SIG-M5 treated with dmso at 0.1 percent for 504 hours (cell line): ENCODE measurements around the gene RNF32.
"Not testable (repeated sequence)": the region's sequence is repeated elsewhere in the genome, so short reads cannot be mapped to it uniquely, and the experiment has no call there.

Experiments
- DNase-seq: peaks from one replicate; lab custom pipeline; 2025; ENCODE audit not compliant: unreplicated experiment; lab: John Stamatoyannopoulos, UW

RNF32 gene

GRCh38 chr7:156673454-156673853 lies 32.9 kb downstream of the RNF32 start:
- DNase-seq: no peak

DNA sequence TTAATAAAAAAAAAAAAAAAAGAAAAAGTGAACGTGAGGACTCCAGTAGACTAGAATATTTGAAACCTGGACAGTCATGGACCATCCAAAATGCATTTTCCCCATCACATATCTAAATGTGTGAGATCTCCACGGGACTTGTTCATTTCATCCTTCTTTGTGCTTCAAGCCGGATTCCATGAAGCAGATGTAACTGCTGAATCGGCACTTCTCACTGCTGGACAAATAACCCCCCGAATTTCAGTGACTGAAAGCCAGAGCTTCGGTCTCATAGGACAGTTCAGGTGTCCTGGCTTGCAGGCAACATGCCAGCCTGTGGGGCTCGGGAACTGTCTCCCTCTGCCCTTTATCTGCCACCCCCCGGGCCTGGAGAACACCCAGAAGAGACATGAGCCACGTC lies 33.3 kb downstream of the RNF32 start:
- DNase-seq: no peak

GRCh38 chr7:156675721-156676120 lies 35.1 kb downstream of the RNF32 start:
- DNase-seq: no peak

DNA sequence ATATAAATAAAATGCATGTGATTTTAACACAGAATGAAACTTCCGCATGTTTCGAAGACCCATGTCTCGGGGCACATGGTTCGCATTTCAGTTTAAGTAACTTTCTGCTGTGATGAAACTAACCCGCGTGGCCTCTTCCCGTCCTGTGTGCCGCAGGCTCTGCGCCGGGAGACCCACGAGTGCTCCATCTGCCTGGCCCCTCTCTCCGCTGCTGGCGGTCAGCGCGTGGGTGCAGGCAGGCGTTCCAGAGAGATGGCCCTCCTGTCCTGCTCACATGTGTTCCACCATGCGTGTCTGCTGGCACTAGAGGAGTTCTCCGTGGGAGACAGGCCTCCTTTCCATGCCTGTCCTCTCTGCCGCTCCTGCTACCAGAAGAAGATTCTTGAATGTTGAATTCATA lies 35.7 kb downstream of the RNF32 start:
- no peak for DNase-seq

- no peak for DNase-seq
Measured at GRCh38 chr7:156677374-156678054, 36.9 kb downstream of the RNF32 start.

DNA sequence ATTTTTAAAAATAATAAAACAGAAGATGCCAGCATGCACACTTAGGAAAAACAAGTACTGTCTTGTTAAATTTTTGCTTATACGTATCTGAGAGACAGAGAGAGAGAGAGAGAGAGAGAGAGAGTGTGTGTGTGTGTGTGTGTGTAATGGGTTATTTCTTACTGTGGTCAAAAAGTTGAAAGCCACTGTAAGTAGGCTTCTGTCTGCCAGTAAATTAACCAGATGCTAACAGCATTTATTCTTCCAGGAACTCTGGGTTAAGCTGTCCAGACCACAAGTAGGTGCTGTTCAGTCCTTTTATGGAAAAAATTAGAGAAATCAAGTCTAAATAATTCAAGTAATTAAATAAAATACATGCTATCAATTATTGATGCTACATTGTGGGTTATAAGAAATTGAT lies 39.7 kb downstream of the RNF32 start:
- DNase-seq: no peak

GRCh38 chr7:156682928-156683327 lies 42.4 kb downstream of the RNF32 start:
- DNase-seq: no peak

- DNase-seq: no peak
Measured at GRCh38 chr7:156684251-156684650, 43.7 kb downstream of the RNF32 start.

- DNase-seq: no peak
Measured at GRCh38 chr7:156684661-156685060, 44.1 kb downstream of the RNF32 start.

DNA sequence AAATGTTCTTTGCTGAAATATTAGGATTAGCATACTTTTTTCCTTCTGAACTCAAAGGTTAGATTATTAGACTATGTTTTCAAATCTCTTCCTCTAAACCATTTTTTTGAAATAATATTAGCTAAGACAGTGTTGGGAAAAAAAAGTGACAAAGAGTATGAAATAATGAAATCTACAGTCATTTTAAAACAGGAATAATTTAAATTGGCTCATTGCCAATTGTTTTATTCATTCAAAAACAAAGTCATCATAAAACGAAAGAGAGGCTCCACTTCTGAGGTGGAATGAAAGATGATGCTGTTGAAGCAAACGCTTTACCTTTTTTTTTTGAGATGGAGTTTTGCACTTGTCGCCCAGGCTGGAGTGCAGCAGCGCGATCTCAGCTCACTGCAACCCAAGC lies 51.2 kb downstream of the RNF32 start:
- DNase-seq: no peak

- no peak for DNase-seq
Measured at GRCh38 chr7:156692849-156693248, 52.3 kb downstream of the RNF32 start.

DNA sequence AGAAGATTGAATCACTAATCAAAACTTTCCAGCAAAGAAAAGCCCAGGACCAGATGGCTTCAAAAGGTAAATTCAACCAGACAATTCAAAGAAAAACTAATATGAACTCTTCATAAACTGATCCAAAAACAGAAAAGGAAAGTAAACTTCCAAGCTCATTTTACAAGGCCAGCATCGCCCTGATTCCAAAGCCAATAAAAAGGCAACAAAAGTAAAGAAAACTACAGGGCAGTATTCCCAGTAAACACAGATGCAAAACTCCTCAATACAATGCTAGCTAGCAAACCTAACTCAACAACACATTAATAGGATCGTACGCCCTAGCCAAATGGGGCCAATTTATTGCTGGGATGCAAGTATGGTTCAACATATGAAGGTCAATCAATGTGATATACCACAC lies 53.1 kb downstream of the RNF32 start:
- DNase-seq: no peak

- DNase-seq: not testable (repeated sequence)
Measured at GRCh38 chr7:156697283-156697682, 56.7 kb downstream of the RNF32 start.

- not testable (repeated sequence) for DNase-seq
Measured at GRCh38 chr7:156698512-156698911, 57.9 kb downstream of the RNF32 start.

DNA sequence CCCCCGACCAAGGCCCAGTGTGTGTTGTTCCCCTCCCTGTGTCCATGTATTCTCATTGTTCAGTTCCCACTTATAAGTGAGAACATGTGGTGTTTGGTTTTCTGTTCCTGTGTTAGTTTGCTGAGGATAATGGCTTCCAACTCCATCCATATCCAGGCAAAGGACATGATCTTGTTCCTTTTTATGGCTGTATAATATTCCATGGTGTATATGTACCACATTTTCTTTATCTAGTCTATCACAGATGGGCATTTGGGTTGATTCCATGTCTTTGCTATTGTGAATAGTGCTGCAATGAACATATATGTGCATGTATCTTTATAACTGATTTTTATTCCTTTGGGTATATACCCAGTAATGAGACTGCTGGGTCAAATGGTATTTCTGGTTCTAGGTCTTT lies 61.2 kb downstream of the RNF32 start:
- DNase-seq: not testable (repeated sequence)

GRCh38 chr7:156702399-156702798 lies 61.8 kb downstream of the RNF32 start:
- no peak for DNase-seq

DNA sequence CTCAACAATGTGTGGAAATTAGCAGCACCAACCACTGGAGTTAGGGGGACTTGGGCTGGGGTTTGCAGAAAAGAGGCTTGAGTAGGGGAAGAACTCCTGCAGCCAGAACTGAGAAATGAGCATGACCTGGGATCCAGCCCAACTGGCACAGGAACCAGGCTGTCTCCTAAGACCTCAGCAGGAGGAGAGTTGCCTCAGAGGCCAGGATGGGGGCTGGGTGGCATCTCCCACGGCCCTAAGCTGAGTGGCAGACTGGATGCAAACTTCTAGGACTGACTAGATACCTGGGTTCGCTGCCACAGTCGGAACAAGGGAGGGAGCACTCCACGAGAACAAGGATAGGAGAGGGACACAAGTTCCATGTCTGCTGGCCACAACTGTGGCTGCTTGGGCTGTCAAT lies 62.6 kb downstream of the RNF32 start:
- no peak for DNase-seq

DNA sequence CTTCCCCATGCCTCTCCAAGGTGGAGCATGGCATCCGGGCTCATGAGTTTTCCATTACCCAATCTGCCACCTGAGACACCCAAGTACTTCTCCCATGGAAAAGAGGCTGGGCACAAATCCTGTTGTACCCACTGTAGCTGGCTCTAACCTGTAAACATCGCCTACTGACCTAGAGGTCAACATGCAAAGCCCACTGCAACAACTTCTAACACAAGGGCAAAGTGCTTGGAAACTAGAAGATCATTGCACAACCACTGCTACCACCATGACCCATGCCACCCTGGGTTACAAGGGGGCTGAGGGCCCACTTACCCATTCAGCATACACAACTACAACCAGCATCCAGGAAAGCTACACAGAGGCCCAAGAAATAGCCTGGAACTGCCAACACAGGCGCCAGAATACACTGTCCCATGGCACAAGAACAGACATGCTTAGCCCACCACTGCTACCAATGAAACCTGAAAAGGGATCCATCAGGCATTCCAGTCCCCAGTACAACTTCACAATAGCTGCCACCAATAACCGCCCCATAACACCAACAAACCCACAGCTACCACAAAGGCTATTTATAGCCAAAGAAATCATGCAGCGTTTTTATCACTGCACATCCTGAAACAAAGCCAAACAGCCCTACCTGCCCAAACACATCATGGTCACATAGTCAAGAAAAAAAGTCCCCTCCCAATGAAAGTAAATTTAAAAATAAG lies 63.4 kb downstream of the RNF32 start:
- no peak for DNase-seq

DNA sequence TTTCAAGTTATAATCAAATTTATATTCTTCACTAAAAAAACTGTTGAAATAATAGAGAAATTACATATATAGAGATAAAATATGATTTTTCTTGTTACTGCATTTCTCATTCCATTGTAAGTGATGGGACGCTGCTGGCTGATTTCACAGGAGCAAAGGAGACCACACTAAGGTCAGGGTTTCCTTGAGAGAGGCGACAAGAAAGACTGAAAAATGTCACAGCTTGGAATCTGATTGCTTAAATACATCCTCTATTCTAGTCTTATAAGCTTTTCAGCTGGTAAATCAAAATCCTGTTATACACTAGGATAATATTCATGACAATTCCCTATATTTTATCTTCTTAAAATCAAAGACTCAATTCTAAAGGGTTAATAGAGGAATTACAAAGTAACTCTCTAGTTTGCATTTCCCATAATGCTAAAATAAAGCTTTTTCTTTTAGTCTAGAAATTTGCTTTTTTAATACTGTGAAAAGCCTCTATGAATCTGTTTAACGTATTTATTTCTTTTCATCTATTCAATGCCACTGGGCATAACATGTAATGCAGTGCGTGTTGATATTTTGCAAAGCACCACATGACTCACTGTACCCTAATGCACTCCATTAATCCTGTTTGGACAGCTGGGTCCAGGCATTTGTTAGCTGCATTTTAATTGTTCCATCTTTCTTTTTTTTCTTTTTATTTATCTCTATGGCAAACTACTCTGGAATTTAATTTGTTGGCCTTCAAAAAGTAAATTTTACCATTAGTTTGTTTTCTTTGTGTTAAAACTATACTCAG lies 81.7 kb downstream of the RNF32 start:
- DNase-seq: no peak

GRCh38 chr7:156725073-156725472 lies 84.5 kb downstream of the RNF32 start:
- DNase-seq: no peak

DNA sequence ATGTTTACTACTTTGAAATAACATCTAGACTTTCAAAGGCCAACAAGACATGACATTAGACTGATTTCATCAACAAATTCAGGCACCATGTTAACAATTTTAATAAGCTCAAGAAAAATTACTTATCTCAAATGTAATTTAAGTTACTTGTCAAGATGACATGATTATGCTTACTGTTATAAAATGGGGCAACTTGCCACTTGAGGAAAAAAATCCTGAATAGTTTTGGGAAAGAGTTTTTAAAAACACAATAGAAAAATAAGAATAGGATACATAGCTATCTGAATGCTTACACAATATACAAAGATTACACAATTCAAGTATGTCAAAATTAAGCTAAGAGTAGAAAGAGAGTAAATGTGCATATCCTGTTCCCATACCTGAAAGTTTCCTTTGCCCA lies 85.4 kb downstream of the RNF32 start:
- no peak for DNase-seq
